ENCODE data around the gene UBE3C. TPM values are rescaled to one million over a fixed set of nuclear protein-coding genes. Genes with fewer than 3 reads are reported as not detected.
A peak's percentile ranks its signal among the peaks of the same experiment; 100 is the strongest.

UBE3C gene
- total and polyA plus RNA-seq, 2 of the 13 experiments (the other 11 are each of a cell fraction or from before 2014, with no cell fraction given): 27.0 to 48.2 TPM

DNA sequence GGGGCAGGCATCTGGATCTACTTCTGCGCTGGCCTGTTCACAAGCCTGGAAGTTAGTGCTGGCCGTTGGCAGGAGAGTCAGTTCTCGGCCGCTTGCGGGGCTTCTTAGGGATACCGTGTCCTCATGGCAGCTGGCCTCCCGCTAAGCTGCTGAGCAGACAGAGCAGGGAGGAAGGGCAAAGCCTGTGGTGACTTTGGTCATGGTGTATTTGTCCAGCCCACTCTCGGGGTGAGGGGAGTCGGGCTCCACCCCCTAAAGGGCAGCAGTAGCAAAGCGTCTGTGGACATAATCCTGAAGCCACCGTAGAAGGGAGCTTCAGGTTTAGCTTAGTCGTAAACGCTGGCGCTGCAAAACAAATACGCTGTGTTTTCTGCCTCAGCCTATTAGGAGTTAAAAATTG, 12.2 kb downstream of the UBE3C start (continued):
- TF ChIP-seq, protein P1, sequence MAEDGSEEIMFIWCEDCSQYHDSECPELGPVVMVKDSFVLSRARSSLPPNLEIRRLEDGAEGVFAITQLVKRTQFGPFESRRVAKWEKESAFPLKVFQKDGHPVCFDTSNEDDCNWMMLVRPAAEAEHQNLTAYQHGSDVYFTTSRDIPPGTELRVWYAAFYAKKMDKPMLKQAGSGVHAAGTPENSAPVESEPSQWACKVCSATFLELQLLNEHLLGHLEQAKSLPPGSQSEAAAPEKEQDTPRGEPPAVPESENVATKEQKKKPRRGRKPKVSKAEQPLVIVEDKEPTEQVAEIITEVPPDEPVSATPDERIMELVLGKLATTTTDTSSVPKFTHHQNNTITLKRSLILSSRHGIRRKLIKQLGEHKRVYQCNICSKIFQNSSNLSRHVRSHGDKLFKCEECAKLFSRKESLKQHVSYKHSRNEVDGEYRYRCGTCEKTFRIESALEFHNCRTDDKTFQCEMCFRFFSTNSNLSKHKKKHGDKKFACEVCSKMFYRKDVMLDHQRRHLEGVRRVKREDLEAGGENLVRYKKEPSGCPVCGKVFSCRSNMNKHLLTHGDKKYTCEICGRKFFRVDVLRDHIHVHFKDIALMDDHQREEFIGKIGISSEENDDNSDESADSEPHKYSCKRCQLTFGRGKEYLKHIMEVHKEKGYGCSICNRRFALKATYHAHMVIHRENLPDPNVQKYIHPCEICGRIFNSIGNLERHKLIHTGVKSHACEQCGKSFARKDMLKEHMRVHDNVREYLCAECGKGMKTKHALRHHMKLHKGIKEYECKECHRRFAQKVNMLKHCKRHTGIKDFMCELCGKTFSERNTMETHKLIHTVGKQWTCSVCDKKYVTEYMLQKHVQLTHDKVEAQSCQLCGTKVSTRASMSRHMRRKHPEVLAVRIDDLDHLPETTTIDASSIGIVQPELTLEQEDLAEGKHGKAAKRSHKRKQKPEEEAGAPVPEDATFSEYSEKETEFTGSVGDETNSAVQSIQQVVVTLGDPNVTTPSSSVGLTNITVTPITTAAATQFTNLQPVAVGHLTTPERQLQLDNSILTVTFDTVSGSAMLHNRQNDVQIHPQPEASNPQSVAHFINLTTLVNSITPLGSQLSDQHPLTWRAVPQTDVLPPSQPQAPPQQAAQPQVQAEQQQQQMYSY (CRISPR knock-in tag; IDR thresholded peaks at IDR 0.05): no peak
- TF ChIP-seq ZNF83 (CRISPR knock-in tag; IDR thresholded peaks at IDR 0.05; ENCODE audit: borderline replicate concordance) (no peak), ZSCAN12 (CRISPR knock-in tag; IDR thresholded peaks at IDR 0.05) (no peak), SIN3A (IDR thresholded peaks at IDR 0.05; ENCODE audit: borderline replicate concordance, low read depth, low read length) (0 out of 2 replicates have a peak, but pooled peaks have one; percentile 36), ZNF180 (CRISPR knock-in tag; IDR thresholded peaks at IDR 0.05; ENCODE audit: borderline replicate concordance, low read depth) (no peak), NFYB (CRISPR knock-in tag; IDR thresholded peaks at IDR 0.05) (no peak), NCOA5 (CRISPR knock-in tag; IDR thresholded peaks at IDR 0.05) (no peak), SALL2 (CRISPR knock-in tag; IDR thresholded peaks at IDR 0.05) (no peak)
- TF ChIP-seq, protein P2, sequence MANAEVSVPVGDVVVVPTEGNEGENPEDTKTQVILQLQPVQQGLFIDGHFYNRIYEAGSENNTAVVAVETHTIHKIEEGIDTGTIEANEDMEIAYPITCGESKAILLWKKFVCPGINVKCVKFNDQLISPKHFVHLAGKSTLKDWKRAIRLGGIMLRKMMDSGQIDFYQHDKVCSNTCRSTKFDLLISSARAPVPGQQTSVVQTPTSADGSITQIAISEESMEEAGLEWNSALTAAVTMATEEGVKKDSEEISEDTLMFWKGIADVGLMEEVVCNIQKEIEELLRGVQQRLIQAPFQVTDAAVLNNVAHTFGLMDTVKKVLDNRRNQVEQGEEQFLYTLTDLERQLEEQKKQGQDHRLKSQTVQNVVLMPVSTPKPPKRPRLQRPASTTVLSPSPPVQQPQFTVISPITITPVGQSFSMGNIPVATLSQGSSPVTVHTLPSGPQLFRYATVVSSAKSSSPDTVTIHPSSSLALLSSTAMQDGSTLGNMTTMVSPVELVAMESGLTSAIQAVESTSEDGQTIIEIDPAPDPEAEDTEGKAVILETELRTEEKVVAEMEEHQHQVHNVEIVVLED (CRISPR knock-in tag; IDR thresholded peaks at IDR 0.05; ENCODE audit: borderline replicate concordance): peak; percentile 36; the same call in 1 of the 2 replicates
- TF ChIP-seq, protein P3, sequence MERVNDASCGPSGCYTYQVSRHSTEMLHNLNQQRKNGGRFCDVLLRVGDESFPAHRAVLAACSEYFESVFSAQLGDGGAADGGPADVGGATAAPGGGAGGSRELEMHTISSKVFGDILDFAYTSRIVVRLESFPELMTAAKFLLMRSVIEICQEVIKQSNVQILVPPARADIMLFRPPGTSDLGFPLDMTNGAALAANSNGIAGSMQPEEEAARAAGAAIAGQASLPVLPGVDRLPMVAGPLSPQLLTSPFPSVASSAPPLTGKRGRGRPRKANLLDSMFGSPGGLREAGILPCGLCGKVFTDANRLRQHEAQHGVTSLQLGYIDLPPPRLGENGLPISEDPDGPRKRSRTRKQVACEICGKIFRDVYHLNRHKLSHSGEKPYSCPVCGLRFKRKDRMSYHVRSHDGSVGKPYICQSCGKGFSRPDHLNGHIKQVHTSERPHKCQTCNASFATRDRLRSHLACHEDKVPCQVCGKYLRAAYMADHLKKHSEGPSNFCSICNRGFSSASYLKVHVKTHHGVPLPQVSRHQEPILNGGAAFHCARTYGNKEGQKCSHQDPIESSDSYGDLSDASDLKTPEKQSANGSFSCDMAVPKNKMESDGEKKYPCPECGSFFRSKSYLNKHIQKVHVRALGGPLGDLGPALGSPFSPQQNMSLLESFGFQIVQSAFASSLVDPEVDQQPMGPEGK (CRISPR knock-in tag; IDR thresholded peaks at IDR 0.05): 0 out of 2 replicates have a peak, but pooled peaks have one; percentile 17
- TF ChIP-seq, protein P4, sequence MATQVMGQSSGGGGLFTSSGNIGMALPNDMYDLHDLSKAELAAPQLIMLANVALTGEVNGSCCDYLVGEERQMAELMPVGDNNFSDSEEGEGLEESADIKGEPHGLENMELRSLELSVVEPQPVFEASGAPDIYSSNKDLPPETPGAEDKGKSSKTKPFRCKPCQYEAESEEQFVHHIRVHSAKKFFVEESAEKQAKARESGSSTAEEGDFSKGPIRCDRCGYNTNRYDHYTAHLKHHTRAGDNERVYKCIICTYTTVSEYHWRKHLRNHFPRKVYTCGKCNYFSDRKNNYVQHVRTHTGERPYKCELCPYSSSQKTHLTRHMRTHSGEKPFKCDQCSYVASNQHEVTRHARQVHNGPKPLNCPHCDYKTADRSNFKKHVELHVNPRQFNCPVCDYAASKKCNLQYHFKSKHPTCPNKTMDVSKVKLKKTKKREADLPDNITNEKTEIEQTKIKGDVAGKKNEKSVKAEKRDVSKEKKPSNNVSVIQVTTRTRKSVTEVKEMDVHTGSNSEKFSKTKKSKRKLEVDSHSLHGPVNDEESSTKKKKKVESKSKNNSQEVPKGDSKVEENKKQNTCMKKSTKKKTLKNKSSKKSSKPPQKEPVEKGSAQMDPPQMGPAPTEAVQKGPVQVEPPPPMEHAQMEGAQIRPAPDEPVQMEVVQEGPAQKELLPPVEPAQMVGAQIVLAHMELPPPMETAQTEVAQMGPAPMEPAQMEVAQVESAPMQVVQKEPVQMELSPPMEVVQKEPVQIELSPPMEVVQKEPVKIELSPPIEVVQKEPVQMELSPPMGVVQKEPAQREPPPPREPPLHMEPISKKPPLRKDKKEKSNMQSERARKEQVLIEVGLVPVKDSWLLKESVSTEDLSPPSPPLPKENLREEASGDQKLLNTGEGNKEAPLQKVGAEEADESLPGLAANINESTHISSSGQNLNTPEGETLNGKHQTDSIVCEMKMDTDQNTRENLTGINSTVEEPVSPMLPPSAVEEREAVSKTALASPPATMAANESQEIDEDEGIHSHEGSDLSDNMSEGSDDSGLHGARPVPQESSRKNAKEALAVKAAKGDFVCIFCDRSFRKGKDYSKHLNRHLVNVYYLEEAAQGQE (IDR thresholded peaks at IDR 0.05; ENCODE audit: borderline replicate concordance in 1 of 2, low read depth in 1 of 2, low read length in 2 of 2): no peak
- TF ChIP-seq, protein P5, sequence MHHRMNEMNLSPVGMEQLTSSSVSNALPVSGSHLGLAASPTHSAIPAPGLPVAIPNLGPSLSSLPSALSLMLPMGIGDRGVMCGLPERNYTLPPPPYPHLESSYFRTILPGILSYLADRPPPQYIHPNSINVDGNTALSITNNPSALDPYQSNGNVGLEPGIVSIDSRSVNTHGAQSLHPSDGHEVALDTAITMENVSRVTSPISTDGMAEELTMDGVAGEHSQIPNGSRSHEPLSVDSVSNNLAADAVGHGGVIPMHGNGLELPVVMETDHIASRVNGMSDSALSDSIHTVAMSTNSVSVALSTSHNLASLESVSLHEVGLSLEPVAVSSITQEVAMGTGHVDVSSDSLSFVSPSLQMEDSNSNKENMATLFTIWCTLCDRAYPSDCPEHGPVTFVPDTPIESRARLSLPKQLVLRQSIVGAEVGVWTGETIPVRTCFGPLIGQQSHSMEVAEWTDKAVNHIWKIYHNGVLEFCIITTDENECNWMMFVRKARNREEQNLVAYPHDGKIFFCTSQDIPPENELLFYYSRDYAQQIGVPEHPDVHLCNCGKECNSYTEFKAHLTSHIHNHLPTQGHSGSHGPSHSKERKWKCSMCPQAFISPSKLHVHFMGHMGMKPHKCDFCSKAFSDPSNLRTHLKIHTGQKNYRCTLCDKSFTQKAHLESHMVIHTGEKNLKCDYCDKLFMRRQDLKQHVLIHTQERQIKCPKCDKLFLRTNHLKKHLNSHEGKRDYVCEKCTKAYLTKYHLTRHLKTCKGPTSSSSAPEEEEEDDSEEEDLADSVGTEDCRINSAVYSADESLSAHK (CRISPR knock-in tag; IDR thresholded peaks at IDR 0.05; ENCODE audit: borderline replicate concordance): no peak
- TF ChIP-seq, protein P6, sequence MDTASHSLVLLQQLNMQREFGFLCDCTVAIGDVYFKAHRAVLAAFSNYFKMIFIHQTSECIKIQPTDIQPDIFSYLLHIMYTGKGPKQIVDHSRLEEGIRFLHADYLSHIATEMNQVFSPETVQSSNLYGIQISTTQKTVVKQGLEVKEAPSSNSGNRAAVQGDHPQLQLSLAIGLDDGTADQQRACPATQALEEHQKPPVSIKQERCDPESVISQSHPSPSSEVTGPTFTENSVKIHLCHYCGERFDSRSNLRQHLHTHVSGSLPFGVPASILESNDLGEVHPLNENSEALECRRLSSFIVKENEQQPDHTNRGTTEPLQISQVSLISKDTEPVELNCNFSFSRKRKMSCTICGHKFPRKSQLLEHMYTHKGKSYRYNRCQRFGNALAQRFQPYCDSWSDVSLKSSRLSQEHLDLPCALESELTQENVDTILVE (CRISPR knock-in tag; IDR thresholded peaks at IDR 0.05): no peak

Measured in HepG2 (cell line).